Smooth muscle cell of bladder (primary cell): ENCODE measurements around the gene ADRA2A. TPM values are rescaled to one million over a fixed set of nuclear protein-coding genes. Genes with fewer than 3 reads are reported as not detected.

Experiments used
- total RNA-seq: library from RNA; depleted of rRNA; stranded (reverse); fragments of >200 nt; gene quantifications from 2 replicates; pipeline ENCODE4 v1.2.3, GENCODE V29; 2014

The ADRA2A gene
- total RNA-seq, result under 0.01 and 0.18 TPM in 2 replicates

DNA sequence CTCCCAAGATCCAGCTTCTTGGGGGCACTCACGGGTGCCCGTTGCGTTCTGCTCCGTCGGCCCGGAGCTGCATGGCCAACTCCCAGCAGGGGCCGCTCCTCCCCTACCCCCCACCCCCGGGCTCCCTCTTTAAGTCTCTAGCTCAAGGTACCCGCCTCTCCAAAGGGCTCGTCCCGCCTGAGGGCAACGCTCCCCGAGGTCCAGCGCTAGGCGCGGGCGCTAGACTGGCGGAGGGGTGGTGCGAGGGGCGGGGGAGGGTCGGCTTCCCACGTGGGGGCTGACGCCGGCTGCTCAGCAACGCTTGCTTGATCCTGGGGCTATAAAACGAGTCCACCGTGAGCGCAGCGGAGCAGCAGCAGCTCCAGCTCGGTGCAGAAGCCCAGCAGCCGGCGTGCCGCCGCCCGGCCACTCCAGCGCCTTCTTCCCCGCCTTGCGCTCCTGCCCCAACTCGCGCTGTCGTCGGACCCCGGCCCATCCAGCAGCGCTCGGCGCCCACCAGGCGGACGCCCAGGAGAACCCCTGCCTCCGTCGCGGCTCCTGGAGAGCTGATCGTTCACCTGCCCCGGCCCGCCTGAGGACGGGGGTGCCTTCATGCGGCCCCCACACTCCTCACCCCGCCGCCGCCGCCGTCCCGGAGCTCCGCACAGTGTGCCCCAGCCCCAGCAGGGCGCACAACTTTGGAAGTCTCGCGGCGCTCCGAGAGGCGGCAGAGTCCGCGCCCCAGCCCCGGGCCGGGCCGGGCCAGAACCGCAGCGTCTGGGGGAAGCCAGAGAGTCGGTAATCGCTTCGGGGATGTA, at the start of gene ADRA2A:
Gene ADRA2A (plus strand): TSS at position 348 of the 797 bp plus-strand sequence. CDS start 968 bp downstream, outside the sequence.

Other genes with a start within 250 kb of the ADRA2A start
- 37.3 and 43.4 TPM in 2 replicates for gene PDCD4, start 205.1 kb upstream of the ADRA2A start, total RNA-seq
- gene BBIP1, start 157.8 kb upstream of the ADRA2A start, total RNA-seq, result 27.0 and 28.9 TPM in 2 replicates
- 42.5 and 43.4 TPM in 2 replicates for gene SHOC2, start 157.4 kb upstream of the ADRA2A start, total RNA-seq